Endometrium (tissue), 2 donors: ENCODE results near the gene WNK2.
A peak's percentile ranks its signal among the peaks of the same experiment; 100 is the strongest.

Experiments used
- FAIRE-seq: peaks from 2 replicates; lab custom pipeline; 2012; peaks lifted over from hg19 to GRCh38; lab: Jason Lieb, UNC
- donor health status: control.
- donor health status: control.

WNK2 gene

DNA sequence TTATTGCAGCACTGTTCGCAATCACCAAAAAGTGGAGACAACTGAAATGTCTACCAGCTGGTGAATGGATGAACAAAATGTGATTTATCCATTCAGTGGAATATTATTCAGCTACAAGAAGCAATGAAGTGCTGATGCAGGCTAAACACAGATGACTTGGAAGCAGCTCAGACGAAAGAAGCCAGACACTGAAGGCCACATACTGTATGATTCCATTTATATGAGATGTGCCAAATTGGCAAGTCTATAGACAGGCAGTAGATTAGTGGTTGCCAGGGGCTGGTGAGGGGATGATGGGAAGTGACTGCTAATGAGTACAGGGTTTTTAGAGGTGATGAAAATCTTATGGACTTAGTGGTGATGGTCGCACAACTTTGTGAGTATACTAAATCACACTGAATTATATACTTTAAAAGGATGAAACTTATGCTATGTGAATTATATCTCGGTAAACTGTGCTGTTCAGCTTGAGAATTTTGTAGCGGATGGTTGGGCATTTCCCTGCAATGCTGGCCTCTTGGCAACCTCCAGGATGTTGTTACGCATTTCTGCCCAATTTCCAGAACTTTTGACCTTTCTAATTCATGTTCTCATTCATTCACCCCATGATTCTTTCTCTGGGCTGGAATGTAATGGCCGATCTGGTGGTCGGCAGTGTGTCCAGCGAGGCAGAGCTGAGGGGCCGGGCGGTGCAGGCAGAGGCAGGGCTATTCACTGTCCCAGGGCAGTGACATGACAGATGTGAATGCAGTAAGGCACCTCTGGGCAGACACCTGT is 22.0 kb upstream of the WNK2 start:
- no peak for FAIRE-seq

DNA sequence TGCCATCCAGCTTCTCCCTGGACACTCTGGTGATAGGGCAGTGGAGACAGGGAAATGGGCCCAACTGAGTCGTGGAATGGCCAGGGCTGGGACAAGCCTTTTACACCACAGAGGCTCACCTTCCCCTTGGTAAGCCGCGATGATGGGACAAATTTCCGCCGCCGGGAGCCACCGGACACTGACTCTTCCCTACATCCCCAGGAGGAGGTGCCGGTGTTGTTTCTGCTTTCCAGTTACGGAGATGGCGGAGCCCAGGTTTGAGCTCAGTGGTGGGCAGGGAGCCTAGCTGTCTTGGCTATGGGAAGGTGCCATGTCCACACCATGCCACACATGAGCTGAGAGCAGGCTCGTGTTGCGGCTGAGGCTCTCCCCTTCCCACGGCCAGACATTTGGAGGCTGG is 19.9 kb upstream of the WNK2 start:
- no peak for FAIRE-seq

DNA sequence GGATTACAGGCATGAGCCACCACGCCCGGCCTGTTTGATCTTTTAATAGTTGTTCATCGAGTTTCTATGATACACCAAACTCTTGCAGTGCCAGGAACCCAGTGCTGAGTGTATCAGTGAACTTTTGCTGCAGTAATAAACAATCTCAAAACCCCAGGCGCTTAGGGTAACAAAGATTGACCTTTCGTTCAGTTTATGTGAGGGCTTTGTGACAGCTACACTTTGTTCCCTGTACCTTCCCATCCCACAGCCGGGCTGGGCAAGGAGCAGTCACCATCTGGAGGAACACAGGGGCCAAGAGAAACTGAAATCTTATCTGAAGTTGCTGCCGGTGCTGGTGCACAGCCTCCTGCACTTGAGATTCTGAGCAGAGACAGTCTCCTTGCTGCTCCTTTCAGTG is 17.2 kb upstream of the WNK2 start:
- FAIRE-seq = no peak

DNA sequence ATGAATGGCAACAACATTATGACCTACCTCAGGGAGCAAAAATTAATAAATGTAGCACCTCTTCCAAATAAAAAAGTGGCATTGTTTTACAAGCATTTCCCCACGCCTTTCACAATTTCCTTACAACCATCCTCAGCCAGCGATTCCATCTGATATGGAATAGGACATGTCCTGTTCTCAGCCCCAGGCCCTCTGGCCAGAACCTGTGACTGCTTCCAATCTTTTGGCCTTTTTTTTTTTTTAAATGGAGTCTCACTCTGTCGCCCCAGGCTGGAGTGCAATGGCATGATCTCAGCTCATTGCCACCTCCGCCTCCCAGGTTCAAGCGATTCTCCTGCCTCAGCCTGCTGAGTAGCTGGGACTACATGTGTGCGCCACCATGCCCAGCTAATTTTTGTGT is 16.8 kb upstream of the WNK2 start:
- FAIRE-seq = no peak

DNA sequence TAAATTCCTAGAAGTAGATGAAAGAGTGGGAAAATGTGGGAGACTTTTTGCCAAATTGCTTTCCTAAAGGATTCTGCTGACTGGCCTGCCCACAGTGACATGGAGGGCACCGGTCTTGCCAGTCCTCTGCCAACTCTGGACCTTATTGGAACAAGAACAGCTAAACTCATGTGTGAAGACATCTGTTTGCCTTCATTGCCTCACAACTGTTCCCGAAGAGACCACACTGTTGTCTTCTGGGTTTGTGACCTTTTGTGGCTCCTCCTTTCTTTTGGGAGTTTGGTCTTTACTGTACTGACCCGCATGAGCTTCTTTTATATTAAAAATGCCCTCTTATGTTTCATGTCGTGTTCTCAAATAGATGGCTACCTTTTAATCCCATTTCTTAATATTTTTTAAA is 16.1 kb upstream of the WNK2 start:
- FAIRE-seq = no peak

DNA sequence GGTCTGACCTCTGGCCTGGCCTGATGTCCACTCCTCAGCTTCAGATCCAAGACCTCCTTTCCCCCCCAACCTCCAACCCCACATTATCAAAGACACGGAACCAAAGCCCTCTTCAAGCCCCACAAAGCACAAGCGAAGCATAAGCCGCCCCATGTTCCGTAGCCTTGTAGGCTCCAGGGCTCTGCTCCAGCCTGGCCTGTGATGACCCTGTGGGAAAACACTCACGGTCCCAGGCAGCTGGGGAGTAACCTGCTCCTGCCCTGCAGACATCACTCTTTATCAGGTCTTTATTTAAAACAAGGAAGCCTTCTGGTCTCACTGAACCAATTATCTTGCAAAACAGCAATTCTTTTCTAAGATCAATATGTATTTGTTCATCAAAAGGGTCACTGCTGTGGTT is 15.4 kb upstream of the WNK2 start:
- FAIRE-seq = no peak

DNA sequence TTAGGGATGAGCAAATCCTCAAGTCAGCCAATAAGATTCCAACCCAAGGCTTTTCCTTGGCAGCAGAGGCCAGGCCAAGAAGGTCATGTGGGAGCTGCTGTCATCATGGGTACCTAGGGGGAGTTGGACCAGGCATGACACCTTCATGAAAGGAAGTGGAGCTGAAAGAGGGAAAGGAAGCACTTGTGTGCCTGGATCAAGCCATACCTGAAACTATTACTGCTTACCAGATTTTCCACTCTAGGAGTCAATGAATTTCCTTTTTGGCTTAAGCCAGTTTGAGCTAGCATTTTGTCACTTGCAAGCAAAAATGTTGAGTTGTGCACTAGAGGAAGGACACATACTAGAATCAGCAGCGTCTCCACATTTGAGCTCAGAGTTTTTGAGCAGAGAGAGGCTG is 14.5 kb upstream of the WNK2 start:
- FAIRE-seq = no peak

DNA sequence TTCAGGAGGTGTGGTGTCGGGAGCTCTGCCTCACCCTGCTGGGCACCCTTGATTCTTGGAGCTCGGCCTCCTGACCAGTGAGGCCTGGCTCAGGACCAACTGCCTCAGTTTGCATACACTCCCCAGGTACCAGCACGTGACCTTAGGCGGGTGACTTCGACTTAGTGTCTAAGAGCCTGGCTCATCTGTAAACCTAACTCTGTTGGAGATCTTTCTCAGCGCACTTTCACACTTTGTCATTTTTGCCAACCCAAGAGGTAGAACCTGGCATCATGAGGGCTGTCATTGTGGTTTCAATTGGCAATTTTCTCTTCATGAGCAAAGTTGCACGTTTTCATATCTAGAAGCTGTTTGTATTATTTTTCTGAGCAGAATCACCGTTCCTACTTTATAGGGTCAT is 13.4 kb upstream of the WNK2 start:
- FAIRE-seq = no peak

DNA sequence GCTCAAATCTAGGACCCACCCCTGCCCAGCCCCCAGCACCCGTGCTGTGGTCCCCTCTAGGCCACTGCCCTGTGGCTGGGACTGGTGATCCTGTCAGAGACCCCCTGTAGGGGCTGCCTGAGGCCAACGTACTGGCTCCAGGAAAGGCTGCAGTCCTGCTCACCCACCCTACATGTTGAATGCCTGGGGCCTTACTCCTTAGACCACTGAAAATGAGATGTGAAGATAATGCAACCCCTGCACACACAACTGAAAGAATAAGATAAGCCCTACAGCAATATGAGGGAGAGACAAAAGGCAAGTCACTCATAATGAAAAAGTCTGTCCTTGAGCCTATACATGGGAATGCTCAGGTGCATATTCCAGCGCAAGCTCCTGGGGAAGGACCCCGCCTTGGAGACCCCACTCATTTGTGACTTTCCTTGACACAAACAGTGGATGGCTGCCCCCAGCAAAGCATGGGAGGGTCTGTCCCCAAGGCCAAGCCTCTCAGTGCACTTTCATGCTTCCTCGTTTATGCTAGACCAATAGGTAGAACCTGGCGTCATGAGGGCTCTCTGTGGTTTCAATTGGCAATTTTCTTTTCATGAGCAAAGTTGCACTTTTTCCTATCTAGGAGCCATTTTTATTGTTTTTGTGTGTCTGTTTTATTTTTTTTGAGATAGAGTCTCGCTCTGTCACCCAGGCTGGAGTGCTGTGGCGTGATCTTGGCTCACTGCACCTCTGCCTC is 12.5 kb upstream of the WNK2 start:
- no peak for FAIRE-seq

DNA sequence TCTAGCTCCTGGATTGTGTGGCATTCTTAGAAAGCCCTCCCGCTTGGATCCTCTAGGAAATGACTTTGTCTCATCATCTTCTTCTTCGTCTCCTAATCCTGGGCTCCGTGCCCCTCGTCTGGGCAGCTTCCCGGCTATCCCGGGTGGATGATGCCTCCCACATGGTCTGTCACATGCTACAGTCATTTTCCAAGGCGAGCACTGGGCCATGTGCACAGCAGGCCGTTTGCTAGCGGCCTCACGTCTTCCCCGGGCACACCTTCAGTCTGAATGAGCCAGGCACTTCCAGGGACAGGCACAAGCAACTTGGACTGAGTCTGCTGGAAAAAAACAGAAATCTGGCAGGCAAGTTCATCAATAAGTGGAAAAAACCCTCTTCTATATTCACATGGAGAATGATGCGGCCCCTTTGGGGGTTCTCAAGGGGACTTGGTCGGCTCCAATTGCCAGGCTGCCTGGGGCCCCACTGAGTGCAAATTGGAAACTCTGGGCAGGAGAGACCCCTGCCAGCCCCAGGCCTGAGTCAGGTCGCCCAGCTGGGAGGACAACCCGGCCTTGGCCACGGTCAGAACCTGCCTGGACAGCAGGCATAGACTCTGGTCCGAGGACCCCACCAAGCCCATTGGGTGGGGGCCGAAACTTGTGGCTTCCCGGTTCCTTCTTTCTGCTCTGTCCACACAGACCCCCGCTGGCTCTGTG is 11.1 kb upstream of the WNK2 start:
- no peak for FAIRE-seq

DNA sequence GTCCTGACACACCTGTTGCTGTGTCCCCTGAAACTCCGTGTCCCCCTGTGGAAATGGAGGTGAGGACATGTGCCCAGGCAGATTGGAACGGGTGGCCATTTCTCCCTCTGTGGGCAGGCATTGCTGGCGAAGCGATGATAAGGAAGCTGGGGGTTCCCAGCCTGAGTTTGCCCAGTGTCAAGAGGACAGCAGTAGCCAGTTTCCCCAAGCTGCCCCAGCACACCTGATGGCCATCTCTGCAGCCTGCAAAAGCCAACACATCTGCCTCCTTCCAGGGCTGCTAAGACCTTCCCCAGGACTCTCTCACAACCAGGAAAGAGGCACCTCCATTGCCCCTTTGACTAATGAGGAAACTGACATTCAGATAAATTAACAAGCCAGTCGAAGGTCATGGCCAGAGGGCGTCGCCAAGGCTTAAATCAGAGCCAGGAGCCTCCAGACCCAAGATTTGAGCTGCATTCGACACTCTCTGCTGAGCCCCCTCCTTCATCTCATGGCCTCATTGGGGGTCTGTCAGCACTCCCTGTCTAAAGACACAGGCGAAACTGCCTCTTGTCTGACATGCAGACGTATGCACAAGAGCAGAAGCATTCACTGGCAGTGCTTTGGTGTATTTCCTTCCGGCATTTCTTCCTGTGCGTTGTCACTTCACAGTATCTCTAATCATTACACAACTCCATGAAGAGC is 10.4 kb upstream of the WNK2 start:
- FAIRE-seq = no peak

DNA sequence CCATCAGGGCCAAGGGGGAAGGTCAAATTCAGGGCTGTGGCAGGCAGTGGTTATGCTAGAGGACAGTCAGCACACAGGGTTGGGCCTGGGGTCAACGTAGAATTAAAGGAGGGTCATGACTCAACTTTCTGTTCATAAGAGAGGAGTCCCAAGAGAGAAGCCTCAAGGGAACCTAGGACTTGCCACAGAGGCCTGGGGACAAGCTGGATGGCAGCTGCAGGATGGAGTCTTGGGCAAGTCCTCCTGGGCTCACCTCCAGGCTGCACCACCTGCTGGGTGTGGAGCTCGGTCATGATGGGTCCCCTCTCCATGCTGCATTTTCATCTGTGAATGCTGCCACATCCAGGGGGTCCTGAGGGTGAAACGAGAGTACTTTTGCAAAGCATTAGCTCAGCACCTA is 9.0 kb upstream of the WNK2 start:
- no peak for FAIRE-seq

DNA sequence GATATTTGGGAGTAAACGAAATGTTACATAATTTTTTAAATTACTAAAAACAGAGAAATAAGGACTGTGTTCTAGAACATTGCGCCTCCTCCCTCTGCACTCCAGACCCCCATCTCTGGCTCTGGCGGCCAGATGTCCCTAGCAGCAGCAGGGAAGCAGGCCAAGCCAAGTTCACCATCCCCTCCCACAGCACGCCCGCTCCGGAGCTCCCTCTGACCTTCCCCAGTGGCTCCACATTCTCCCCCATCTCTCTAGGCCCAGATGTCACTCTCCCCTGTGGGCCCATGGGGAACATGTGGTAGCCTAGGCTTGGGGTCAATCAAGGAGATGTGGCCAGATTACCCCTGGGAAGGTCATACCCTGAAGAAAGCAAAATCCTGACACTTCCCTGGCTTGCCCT is 6.3 kb upstream of the WNK2 start:
- peak; percentile 96 for FAIRE-seq

DNA sequence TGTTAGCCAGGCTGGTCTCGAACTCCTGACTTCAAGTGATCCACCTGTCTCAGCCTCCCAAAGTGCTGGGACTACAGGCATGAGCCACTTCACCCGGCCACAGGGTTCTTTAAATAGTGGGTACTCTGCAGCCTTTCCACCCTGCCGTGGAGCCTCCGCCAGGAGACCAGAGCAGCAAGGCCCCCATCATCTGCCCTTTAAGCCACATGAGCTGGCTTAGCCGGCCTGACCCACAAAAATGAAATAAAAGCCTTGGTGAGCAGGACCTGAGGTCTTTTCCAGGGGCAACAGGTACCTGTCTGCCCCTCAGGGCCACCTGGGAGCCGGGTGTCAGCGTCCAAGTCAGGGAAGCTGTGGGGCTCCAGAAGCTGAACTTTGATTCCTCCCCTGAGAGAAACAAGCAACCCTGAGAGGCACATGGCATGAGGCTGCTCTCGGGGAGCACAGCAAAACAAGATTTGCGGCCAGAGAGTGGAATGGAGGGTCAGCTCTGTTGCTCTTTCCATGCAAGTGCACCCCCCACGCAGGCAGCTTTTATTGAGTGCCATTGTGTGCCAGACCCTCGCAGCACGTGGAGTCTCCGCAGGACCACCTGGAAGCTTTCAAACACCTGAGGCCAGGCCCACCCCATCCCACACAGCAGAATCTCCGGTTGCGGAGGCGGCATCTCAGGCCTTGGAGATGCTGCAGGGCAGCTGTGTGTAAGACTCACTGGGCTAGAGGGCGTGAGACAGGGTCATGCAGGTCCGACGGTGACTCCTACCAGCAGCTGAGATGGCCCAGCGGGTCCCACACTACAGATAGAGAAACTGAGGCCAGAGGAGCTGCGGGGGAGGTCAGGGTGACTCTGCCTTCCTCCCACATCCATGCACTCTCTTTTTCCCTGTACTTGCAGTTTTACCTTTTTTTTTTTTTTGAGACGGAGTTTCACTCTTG is 4.8 kb upstream of the WNK2 start:
- no peak for FAIRE-seq

DNA sequence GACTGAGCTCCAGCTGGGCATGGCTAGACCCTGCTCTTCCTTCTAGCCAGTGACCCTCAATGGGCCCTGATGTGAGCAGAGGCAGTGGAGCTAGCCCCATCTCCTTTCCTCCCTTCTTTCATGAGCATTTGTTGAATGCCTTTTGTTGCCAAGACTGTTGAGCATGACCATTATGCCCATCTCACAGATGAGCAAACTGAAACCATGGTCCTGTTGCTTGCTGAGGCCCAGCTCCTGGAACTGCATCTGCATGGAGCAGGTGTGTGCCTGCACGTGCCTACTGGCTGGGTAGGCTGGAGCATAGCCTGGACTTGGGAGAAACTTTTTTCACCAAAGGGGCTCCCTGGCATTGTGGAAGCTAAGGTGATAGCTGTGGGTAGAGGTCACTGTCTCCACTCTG is 3.0 kb upstream of the WNK2 start:
- FAIRE-seq = no peak

DNA sequence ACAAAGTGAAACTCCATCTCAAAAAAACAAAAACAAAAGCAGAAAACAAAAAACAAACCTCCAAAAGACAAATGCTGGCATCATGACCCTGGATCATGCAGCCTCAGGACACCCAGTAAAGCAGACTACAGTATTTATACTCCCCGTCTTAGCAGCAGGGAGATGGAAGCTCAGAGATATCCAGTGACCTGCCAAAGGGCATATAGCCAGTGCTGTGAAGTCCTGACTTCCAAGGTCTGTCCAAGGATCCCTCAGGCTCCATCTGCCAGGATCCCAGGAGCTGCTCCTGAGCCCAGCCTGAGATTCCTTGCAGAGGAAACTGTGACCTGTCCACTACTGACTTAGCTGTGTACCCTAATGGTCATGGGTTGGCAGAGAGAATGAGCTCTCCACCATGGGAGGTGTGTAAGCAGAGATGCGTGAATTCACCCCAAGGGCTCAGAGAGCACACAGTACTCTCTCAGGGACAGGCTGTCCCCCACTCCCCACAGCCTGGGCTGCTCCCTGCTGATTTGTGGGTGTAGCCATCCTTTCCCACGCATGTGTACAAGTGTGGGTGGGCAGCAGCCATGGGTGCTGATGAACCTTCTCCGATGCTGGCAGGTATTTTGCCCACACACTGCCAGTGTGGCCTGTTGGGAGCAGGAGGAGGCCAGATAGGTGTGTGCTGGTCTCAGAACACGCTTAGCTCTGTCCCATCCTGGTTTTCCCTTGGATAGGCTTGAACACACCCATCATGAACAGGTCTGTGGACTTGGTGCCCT is 2.1 kb upstream of the WNK2 start:
- FAIRE-seq = no peak

DNA sequence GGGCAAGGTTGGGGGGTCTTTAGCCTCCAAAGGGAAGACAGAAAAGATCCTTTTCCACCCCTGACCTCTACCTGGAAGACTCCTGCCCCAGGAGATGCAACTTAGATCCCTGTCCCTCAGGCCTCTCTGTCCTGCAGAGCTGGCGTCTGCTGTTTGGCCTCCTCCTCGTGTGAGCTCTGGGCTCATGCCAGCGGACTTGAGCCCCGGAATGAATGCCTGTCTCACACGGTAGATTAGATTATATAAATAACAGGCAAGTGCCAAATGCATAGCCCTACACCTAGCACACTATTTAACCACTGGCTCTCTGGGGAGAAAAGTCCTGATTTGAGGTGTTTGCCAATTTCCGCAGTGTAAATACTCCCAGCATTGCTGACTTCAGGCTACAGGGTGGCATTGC is 1.4 kb upstream of the WNK2 start:
- no peak for FAIRE-seq

DNA sequence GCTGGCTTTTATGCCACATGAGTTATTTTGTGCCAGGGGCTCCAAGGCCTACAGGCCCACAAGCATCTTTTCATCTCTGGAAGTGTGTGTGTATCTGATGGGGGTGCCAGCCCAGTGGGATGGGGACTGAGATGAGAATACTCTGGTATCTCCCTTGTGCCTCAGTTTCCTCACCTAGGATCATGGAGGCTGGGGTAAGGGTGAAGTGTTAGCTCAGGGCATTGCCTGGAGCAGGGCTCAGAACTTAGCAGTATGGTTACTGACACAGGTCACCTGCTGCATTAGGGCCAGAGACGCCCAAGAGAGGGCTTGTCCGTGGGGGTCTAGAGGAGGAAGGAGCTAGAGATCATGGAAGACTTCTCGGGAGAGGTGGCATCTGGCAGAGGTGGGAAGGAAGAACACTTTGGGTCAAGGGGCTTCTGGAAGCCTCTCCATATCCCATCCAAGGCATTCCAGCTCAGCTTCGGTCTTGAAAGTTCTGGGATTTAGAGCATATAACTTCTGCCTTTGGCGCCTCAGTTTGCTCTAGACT is 742 bp upstream of the WNK2 start:
- FAIRE-seq = no peak

DNA sequence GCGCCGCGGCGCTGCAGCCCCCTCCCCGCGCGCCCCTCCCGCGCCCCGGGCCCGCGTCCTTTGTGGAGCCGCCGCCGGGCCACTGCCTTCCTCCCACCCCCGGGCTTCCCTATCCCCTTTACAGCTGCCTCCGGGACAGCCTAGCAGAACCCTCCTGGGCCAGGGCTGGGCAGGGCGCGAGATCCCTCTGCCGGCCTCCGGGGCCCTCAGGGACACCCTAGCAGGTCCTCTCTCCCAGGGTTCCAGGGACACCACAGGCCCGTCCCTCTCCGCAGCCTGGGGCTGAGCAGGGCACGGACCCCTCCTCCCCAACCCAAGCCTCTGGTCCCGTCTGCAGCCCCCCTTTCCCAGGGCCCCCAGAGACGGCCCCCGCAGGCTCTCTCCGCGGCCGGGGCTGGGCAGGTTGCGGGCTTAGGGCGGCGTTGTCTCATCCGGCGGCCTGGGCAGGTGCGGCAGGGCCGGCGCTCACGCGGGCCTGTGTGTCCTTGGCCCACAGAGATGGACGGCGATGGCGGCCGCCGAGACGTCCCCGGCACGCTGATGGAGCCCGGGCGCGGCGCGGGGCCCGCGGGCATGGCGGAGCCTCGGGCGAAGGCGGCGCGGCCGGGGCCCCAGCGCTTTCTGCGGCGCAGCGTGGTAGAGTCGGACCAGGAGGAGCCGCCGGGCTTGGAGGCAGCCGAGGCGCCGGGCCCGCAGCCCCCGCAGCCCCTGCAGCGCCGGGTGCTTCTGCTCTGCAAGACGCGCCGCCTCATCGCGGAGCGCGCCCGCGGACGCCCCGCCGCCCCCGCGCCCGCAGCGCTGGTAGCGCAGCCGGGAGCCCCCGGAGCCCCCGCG is 710 bp downstream of the WNK2 start:
- no peak for FAIRE-seq
